ENCODE data around the gene SLC1A2. TPM values are rescaled to one million over a fixed set of nuclear protein-coding genes. Genes with fewer than 3 reads are reported as not detected.

Gene SLC1A2
- total RNA-seq, 1 experiment from 2014 or later, result 0.50 TPM

- Mint-ChIP-seq H3K27ac (no peak overlapping the region), H3K36me3 (ENCODE audit: insufficient read depth in 1 of 3, low read depth in 3 of 3) (no peaks in the 10 kb centered on the region), H3K4me1 (no peaks in the 10 kb centered on the region), H3K9me3 (no peaks in the 10 kb centered on the region), H3K27me3 (ENCODE audit: low read depth) (peaks cover 4% of the 10 kb centered on the region; the same call in 1 of the 2 replicates), H3K4me3 (no peak overlapping the region)
- no peaks in the 10 kb centered on the region for H3K79me2 ChIP-seq (ENCODE audit: insufficient read depth, low read length)
- no peak overlapping the region for H3K23ac ChIP-seq (ENCODE audit: insufficient read length, low read depth, low read length)
- no peak overlapping the region for H2BK12ac ChIP-seq (ENCODE audit: insufficient read length, low read depth, low read length)
- H4K20me1 ChIP-seq (ENCODE audit: control insufficient read depth, insufficient read depth, insufficient read length), result no peaks in the 10 kb centered on the region
- no peak overlapping the region for H2AK5ac ChIP-seq (ENCODE audit: insufficient read length, low read length)
- no peak for DNase-seq
- WGBS (ENCODE audit: extremely low coverage, insufficient read length, low lambda C conversion rate), result no CpG with 5 or more reads among the region's 2 CpGs
- no peak overlapping the region for H4K91ac ChIP-seq (ENCODE audit: insufficient read length, low read depth, low read length)
- H2BK120ac ChIP-seq (ENCODE audit: low read depth, low read length, poor library complexity, severe bottlenecking), result no peak overlapping the region
- H3K4me1 ChIP-seq (ENCODE audit: insufficient read depth, low read length), result no peaks in the 10 kb centered on the region
- H2BK20ac ChIP-seq (ENCODE audit: low read depth, low read length, poor library complexity, severe bottlenecking), result no peak overlapping the region
- no peak overlapping the region for H3K9ac ChIP-seq (ENCODE audit: extremely low read depth, insufficient read length, low read length)
- no peaks in the 10 kb centered on the region for H3K27me3 ChIP-seq (ENCODE audit: insufficient read depth, low read length)
- TF ChIP-seq CTCF (conservative IDR thresholded peaks at IDR 0.05), result no peak
- no peak overlapping the region for H3K56ac ChIP-seq (ENCODE audit: insufficient read length, low read depth, low read length)
- no peaks in the 10 kb centered on the region for H3K79me1 ChIP-seq (ENCODE audit: insufficient read depth, low read depth, low read length, poor library complexity, severe bottlenecking)
- H4K8ac ChIP-seq (replicated peaks; ENCODE audit: insufficient read length, low read depth, low read length), result no peak overlapping the region
- no peak overlapping the region for H4K5ac ChIP-seq (ENCODE audit: insufficient read length, low read depth, low read length)
- no peak overlapping the region for H2BK15ac ChIP-seq (ENCODE audit: low read depth, low read length)
- H3K4me2 ChIP-seq (ENCODE audit: insufficient read depth, insufficient read length, low read length), result no peak overlapping the region
- no peak overlapping the region for H3K27ac ChIP-seq (ENCODE audit: insufficient read length, low read depth, low read length)
- H2BK5ac ChIP-seq (ENCODE audit: insufficient read length, low read length), result no peak overlapping the region
- no peak overlapping the region for H3K4ac ChIP-seq (ENCODE audit: low read depth, low read length)
- H3K23me2 ChIP-seq (ENCODE audit: insufficient read length, low read depth, low read length, poor library complexity, severe bottlenecking), result no peaks in the 10 kb centered on the region
- H2AFZ ChIP-seq (ENCODE audit: low read length), result no peak overlapping the region
- no peak overlapping the region for H3K14ac ChIP-seq (ENCODE audit: insufficient read depth, low read length)
- no peak overlapping the region for H3K18ac ChIP-seq (ENCODE audit: insufficient read length, low read depth, low read length)
- no peak overlapping the region for H3T11ph ChIP-seq (ENCODE audit: low read length)
- H3K9me3 ChIP-seq (ENCODE audit: control insufficient read depth, low read depth, low read length), result no peaks in the 10 kb centered on the region
Observed at GRCh38 chr11:35289821-35290220, 129.5 kb downstream of the SLC1A2 start.

Data from H9 (cell line).